ENCODE measurements around the gene CDKAL1. TPM values are rescaled to one million over a fixed set of nuclear protein-coding genes. Genes with fewer than 3 reads are reported as not detected.
"Not testable (repeated sequence)": the region's sequence is repeated elsewhere in the genome, so short reads cannot be mapped to it uniquely, and the experiment has no call there.

CDKAL1 gene
- total RNA-seq, 1 donor from 2014 or later, result 8.4 TPM

DNA sequence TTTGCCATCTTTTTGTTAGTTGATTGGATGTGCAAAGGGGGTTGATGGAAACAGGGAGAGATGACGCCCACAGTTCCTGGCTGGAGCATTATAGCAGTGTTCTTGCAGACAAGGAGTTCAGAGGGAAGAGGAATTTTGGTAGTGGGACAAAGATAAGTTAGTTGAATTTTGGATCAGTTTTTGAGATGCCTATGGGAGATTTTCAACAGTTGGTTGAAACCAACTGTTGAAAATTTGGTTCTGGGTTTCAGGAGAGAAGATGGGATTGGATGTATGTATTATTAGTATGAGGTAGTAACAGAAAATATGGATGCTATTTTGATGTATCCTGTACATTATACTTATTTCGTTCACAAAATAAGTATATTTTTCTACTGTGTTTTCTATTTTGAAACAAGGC lies 274.2 kb downstream of the CDKAL1 start:
- intact Hi-C loops (cut with DNase I), result no loop called here
- DNase-seq (ENCODE audit: low spot score), result no peak

DNA sequence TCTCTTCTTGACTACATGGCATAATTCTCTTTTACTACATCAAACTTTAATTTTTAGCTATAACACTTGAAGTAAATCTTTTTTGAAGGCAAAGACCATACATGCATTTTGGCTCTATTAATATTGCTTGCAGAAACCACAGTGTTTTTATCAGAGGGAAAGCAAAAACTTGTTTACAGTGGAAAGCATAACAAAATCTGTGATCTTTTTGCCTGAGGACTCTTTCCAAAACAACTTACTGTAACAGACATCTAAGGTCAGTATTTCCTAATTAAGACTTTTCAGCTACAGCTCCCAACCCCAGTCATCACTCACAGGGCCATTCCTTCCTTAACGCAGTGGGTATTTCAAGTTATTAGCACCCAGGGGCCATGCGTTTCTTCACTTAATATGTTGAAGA lies 274.7 kb downstream of the CDKAL1 start:
- intact Hi-C loops (cut with DNase I), result no loop called here
- no peak for DNase-seq (ENCODE audit: low spot score)

- DNase-seq (ENCODE audit: low spot score), result no peak
- intact Hi-C loops (cut with DNase I), result loop anchor here (10.0 kb wide), 1 partner anchor 774 kb away; no protein-coding TSS in a partner anchor
Observed at GRCh38 chr6:20810727-20811108, 276.5 kb downstream of the CDKAL1 start.

DNA sequence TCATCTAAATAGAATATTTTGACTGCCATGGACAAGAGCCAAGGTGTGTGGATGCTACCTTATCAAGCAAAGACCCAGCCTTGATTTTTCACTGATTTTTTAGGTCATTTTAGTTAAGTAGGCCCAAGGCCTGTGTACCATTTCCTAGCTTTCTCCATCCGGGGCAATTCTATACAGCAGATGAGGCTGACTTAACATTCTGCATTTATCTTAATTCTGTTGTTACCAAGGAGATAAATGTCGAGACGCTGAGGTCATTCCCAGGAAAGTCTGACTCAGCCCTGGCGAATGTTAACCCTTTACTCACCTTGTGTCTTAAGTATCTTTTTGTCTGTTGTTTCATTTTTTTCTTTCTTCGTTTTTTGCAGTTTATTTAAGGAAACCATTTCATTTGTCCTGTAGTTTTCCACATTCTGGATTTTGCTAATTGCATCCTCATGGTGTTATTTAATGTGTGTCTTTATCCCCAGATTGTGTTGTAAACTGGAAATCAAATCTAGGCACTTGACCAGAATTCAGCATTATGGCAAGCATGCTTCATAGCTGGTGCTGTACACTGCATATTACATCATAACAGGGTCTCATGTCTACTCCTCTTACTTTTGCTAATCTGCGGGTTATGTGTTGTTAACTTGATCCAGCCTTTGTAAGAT lies 277.0 kb downstream of the CDKAL1 start:
- intact Hi-C loops (cut with DNase I), result loop anchor here (10.0 kb wide), 1 partner anchor 774 kb away; no protein-coding TSS in a partner anchor
- no peak for DNase-seq (ENCODE audit: low spot score)

DNA sequence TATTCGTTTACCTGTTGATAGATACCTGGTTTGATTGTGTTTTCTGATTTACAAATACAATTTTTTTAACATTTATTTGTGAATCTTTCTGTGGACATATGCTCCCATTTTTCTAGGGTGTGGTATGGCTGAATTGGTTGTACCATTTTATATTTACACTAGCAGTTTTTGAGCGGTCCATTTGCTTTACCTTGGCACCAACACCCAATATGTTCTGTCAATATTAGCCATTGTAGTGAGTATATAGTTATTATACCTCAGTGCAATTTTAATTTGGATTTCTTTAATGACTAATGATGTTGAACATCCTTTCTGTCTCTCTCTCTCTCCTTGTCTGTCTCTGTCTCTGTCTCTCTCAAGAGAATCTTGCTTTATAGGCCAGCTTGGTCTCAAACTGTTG lies 278.5 kb downstream of the CDKAL1 start:
- intact Hi-C loops (cut with DNase I), result loop anchor here (10.0 kb wide), 1 partner anchor 772 kb away; no protein-coding TSS in a partner anchor
- no peak for DNase-seq (ENCODE audit: low spot score)

DNA sequence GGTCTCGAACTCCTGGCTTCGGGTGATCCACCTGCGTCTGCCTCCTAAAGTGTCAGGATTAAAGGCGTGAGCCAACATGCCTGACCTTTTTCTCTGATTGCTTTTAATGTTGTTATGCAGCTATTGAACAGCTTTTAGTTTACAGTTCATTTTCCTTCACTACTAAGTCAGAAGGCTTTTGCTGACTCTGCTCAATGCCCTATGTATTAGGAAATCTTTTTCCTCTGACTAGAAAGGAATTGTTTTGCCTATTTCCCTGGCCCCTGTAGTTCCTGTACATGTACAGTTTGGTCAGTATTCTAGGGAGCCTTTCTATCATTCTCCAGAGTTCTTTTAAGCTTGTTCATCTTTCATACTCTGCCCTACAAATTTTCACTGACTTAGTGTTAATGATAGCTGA lies 280.2 kb downstream of the CDKAL1 start:
- intact Hi-C loops (cut with DNase I), result loop anchor here (10.0 kb wide), 1 partner anchor 770 kb away; no protein-coding TSS in a partner anchor
- DNase-seq (ENCODE audit: low spot score), result no peak

DNA sequence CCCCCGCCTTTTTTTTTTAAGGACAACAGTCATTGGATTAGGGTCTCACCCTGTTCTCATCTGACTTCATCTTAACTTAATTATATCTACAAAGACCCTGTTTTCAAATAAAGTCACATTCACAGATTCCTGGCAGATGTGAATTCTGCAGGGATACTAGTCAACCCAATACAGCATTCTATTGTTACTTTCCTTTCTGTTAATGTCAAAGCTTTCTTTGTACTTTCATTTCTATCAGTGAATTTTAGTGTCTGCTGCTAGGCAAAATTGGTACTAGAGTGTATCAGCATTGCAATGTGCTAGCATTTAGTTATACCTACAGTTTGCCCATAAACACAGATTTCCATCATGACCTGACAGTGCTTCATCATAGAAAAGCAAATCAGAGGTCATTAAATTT lies 281.9 kb downstream of the CDKAL1 start:
- no peak for DNase-seq (ENCODE audit: low spot score)
- intact Hi-C loops (cut with DNase I), result loop anchor here (10.0 kb wide), 1 partner anchor 769 kb away; no protein-coding TSS in a partner anchor

GRCh38 chr6:20817806-20818320 lies 283.6 kb downstream of the CDKAL1 start:
- intact Hi-C loops (cut with DNase I), result loop anchor here (10.0 kb wide), 1 partner anchor 767 kb away; no protein-coding TSS in a partner anchor
- DNase-seq (ENCODE audit: low spot score), result no peak

DNA sequence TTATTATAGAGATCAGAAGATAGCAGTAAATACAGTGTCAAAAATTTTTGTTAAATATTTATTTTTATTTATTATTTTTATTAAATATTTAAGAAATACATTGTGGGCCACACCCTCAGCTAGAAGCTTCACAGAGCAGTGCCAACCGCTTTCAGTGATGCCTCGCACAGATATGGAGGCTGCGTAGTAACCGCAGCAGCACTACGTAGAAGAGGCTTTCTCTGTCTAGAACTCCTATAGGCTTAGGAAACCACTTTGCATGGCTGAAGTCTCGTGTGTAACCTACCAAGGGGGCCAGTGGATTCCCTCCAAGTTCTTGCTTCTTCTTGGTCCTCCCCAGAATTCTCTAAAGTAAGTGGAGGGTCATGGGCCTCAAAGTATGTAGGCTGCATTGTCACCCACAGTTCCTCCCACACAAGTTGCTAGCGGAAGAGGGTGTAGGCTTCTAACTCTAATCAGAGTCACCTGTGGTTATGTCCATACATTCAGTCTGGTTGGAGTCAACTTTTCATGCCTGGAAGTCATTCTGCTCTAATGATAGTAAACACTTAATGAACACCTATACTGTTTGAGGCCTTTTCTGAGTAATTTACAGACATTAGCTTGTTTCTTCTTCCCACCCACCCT lies 285.6 kb downstream of the CDKAL1 start:
- no peak for DNase-seq (ENCODE audit: low spot score)
- intact Hi-C loops (cut with DNase I), result loop anchor here (10.0 kb wide), 1 partner anchor 765 kb away; no protein-coding TSS in a partner anchor

- intact Hi-C loops (cut with DNase I), result no loop called here
Observed at GRCh38 chr6:20826378-20826777, 292.1 kb downstream of the CDKAL1 start.

DNA sequence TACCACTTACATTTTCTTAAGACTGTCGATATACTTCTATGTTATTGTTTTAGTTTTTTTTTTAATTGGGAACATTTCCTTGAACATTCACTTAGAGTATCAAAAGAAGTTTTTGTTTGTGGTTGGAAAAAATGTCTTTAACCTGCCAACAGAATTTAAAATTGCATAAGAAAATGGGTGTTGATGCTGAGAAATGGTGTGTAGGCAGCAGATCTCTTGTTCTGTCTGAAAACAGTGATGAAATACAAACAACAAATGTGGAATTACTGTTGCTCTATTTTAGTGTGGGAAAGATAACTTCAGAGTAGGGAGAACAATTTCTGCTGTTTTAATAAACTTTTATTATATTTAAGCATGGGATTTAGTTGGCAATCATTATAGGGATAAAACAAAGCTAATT lies 293.5 kb downstream of the CDKAL1 start:
- intact Hi-C loops (cut with DNase I), result no loop called here
- no peak for DNase-seq (ENCODE audit: low spot score)

More at GRCh38 chr6:20826378-20826777, 292.1 kb downstream of the CDKAL1 start:
- DNase-seq (ENCODE audit: low spot score), result no peak

DNA sequence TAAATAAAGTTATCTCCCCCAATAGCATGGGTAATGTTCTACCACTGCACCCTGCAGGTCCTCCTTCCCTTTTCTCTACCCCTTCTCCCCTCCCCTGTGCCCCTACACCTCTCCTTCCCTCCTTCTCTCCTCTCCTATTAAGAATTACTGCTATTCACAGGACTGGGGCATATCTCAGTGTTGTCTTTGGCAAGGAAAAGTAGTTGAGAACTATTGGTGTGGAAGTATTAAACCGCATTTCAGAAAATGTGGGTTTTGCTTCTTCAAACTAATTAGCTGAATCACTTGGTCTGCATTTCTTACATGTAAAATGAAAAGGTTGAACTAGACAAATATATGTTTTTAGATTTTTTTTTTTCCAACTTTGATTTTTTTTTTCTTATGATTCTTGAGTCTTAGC lies 296.3 kb downstream of the CDKAL1 start:
- DNase-seq (ENCODE audit: low spot score), result no peak
- intact Hi-C loops (cut with DNase I), result no loop called here

DNA sequence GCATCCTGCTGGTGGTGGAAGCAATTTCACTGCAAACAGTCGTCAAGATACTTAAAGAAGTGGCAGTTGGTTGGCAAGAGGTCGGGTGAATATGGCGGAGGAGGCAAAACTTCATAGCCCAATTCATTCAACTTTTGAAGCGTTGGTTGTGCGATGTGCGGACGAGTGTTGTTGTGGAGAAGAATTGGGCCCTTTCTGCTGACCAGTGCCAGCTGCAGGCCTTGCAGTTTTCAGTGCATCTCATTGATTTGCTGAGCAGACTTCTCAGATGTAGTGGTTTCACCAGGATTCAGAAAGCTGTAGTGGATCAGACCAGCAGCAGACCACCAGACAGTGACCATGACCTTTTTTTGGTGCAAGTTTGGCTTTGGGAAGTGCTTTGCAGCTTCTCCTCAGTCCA lies 297.0 kb downstream of the CDKAL1 start:
- DNase-seq (ENCODE audit: low spot score); intact Hi-C loops (cut with DNase I): not testable (repeated sequence)

- intact Hi-C loops (cut with DNase I), result no loop called here
Observed at GRCh38 chr6:20833881-20834515, 299.7 kb downstream of the CDKAL1 start.

GRCh38 chr6:20835315-20836010 lies 301.2 kb downstream of the CDKAL1 start:
- intact Hi-C loops (cut with DNase I), result no loop called here
- no peak for DNase-seq (ENCODE audit: low spot score)

More at GRCh38 chr6:20833881-20834515, 299.7 kb downstream of the CDKAL1 start:
- no peak for DNase-seq (ENCODE audit: low spot score)

- intact Hi-C loops (cut with DNase I), result no loop called here
Observed at GRCh38 chr6:20837189-20837588, 302.9 kb downstream of the CDKAL1 start.

DNA sequence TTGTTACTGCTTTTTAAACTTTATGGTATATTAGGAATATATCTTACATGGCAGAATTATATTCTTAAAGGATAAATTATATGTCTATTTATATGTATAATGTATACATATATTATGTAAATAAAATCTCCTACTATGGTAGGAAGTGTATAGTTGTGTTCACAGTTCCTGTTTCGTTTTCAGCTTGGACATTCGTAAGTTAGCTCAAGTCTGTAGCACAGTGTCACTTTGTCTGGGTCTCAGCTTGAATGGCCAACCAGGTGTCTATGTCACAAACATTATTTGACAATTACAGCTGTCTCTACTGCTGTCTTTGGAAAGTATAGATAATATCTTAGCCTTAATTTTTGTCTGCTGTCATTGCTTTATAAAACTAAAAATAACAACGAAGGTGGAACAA lies 303.9 kb downstream of the CDKAL1 start:
- intact Hi-C loops (cut with DNase I), result no loop called here
- no peak for DNase-seq (ENCODE audit: low spot score)

More at GRCh38 chr6:20837189-20837588, 302.9 kb downstream of the CDKAL1 start:
- no peak for DNase-seq (ENCODE audit: low spot score)

DNA sequence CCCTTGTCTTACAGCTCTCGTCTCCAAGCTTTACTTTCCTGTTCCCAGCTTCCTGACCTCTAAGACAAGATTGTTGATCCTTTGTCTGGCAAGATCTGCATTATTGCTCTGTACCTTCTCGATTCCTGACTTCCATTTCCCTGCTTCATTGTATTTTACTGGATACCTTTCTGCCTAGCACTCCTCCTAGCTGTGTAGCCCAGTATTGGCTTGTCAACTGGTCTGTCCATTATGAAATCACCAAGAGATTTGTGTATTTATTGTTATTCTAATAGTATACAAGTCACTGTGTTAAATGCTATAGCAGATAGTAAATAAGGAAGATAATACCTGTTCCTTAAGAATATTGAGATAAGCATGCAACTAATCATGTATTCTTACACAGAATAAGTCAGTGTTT lies 305.4 kb downstream of the CDKAL1 start:
- intact Hi-C loops (cut with DNase I), result no loop called here
- DNase-seq (ENCODE audit: low spot score), result no peak

- intact Hi-C loops (cut with DNase I), result no loop called here
- DNase-seq (ENCODE audit: low spot score), result no peak
Observed at GRCh38 chr6:20840675-20841074, 306.4 kb downstream of the CDKAL1 start.

DNA sequence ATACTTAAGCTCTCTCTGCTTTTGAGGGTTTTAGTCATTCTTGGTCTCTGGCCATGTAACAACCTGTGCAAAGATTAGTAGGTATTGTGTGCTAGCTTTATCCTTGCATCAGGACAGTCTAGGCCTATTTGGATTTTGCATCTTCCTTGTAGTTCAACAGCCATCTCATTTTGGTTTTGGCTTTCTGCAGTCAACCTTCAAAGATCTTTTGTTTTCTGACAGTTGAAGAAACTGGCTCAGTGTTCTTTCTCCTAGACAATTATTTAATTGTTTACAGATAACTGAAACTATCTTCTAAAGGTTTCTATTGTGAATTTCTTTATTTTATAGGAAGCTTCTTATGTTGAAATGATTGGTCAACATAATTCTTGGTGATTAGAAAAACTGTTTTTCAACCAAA lies 307.5 kb downstream of the CDKAL1 start:
- intact Hi-C loops (cut with DNase I), result no loop called here
- no peak for DNase-seq (ENCODE audit: low spot score)
